ENCODE data around the gene LRRC4C.

Gene LRRC4C

GRCh38 chr11:41250408-41250935 is 209.0 kb downstream of the LRRC4C start:
- DNase-seq (ENCODE audit: low read depth), result no peak

- no peak for DNase-seq (ENCODE audit: low read depth)
Measured at GRCh38 chr11:41247621-41248020, 211.8 kb downstream of the LRRC4C start.

- DNase-seq (ENCODE audit: low read depth), result no peak
Measured at GRCh38 chr11:41246399-41246745, 213.1 kb downstream of the LRRC4C start.

- DNase-seq (ENCODE audit: low read depth), result no peak
Measured at GRCh38 chr11:41245704-41246398, 213.6 kb downstream of the LRRC4C start.

GRCh38 chr11:41245184-41245583 is 214.3 kb downstream of the LRRC4C start:
- DNase-seq (ENCODE audit: low read depth), result no peak

GRCh38 chr11:41237382-41237781 is 222.1 kb downstream of the LRRC4C start:
- no peak for DNase-seq (ENCODE audit: low read depth)

GRCh38 chr11:41235668-41236067 is 223.8 kb downstream of the LRRC4C start:
- no peak for DNase-seq (ENCODE audit: low read depth)

- no peak for DNase-seq (ENCODE audit: low read depth)
Measured at GRCh38 chr11:41225856-41226633, 233.4 kb downstream of the LRRC4C start.

- no peak for DNase-seq (ENCODE audit: low read depth)
Measured at GRCh38 chr11:41222236-41222635, 237.2 kb downstream of the LRRC4C start.

- no peak for DNase-seq (ENCODE audit: low read depth)
Measured at GRCh38 chr11:41206388-41206787, 253.1 kb downstream of the LRRC4C start.

GRCh38 chr11:41201156-41201555 is 258.3 kb downstream of the LRRC4C start:
- DNase-seq (ENCODE audit: low read depth), result no peak

GRCh38 chr11:41190437-41191082 is 268.9 kb downstream of the LRRC4C start:
- DNase-seq (ENCODE audit: low read depth), result no peak

- DNase-seq (ENCODE audit: low read depth), result no peak
Measured at GRCh38 chr11:41189701-41190436, 269.6 kb downstream of the LRRC4C start.

GRCh38 chr11:41177791-41178190 is 281.7 kb downstream of the LRRC4C start:
- no peak for DNase-seq (ENCODE audit: low read depth)

GRCh38 chr11:41175304-41175972 is 284.0 kb downstream of the LRRC4C start:
- DNase-seq (ENCODE audit: low read depth), result no peak

GRCh38 chr11:41146326-41146725 is 313.1 kb downstream of the LRRC4C start:
- no peak for DNase-seq (ENCODE audit: low read depth)

- no peak for DNase-seq (ENCODE audit: low read depth)
Measured at GRCh38 chr11:41145420-41145819, 314.0 kb downstream of the LRRC4C start.

GRCh38 chr11:41134971-41135370 is 324.5 kb downstream of the LRRC4C start:
- DNase-seq (ENCODE audit: low read depth), result no peak

GRCh38 chr11:41133023-41133422 is 326.4 kb downstream of the LRRC4C start:
- DNase-seq (ENCODE audit: low read depth), result no peak

GRCh38 chr11:41121600-41121999 is 337.9 kb downstream of the LRRC4C start:
- DNase-seq (ENCODE audit: low read depth), result no peak

- DNase-seq (ENCODE audit: low read depth), result no peak
Measured at GRCh38 chr11:41119484-41119883, 340.0 kb downstream of the LRRC4C start.

GRCh38 chr11:41118521-41118920 is 340.9 kb downstream of the LRRC4C start:
- DNase-seq (ENCODE audit: low read depth), result no peak
